PC-3 (cell line): ENCODE measurements around the gene DERL3.

Source experiments
- CTCF ChIP-seq: fragments of 300-600 bp; sonication (generic); conservative IDR thresholded peaks from 2 replicates; pipeline ENCODE4 v1.5.1; 2017; ENCODE audit warnings: antibody characterized with exemption, low read depth, mild to moderate bottlenecking, low read length
- EZH2phosphoT487 ChIP-seq: fragments of 300-600 bp; sonication (generic); IDR thresholded peaks from 2 replicates; pipeline ENCODE4 v1.6.1; 2018; ENCODE audit warnings: mild to moderate bottlenecking, antibody characterized with exemption, low read length, borderline replicate concordance

DNA sequence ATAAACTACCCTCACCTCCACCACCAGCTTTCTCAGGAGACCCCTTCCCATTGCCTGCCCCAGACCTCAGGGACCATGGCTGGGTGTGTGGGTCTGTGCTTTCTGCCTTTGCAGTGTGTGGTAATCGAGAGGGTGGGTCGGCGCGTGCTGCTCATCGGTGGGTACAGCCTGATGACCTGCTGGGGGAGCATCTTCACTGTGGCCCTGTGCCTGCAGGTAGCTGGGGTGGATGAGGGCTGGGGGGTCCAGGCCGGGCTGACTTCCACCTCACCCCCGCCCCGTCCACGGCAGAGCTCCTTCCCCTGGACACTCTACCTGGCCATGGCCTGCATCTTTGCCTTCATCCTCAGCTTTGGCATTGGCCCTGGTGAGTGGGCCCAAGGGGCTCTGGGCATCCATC is 44.9 kb upstream of the DERL3 start:
- TF ChIP-seq CTCF (no peak), EZH2phosphoT487 (no peak)
